ENCODE results near the gene USF3.
"Not testable (repeated sequence)": the region's sequence is repeated elsewhere in the genome, so short reads cannot be mapped to it uniquely, and the experiment has no call there.

The USF3 gene

DNA sequence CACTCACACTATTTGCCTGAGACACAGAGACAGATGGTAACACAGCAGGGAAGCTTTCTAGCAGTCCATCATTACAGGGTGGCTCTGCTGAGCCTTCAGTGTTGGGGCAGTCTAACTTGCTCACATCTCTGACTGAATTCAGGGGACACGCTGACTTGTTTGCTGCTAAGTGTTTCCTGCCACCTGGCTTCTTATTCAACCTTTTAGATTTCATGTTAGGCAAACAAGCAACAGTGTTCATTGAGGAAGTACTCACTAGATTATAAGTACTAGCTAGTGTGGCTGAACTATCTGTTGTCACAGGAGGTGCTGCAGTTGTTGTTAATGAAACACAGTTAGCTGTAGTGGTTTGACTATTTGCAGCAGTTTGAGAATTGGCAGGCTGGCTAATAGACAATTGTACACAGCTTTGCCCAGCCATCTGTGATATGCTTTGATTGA, 37.3 kb downstream of the USF3 start:
- DNase-seq: no peak

DNA sequence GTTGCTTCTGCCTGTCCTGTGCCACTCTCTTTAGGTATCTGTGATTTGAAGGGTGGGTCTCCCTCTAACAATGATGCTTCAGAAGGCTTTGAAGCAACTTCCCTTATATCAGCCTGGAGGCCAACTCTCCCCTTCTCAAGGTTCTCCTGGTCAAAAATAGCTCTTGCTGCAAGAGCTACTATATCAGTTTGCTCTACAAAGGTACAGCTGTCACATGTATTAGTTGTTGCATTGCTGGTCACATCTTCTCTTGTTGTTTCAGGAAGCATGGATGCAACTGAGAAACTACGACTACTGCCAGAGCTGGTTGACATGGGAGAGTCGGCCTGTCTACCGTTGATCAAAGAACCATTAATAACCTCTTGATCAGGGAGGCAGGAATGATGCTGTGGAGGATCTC, 38.3 kb downstream of the USF3 start:
- DNase-seq: no peak

GRCh38 chr3:113654851-113655250, 41.6 kb downstream of the USF3 start:
- DNase-seq: no peak

DNA sequence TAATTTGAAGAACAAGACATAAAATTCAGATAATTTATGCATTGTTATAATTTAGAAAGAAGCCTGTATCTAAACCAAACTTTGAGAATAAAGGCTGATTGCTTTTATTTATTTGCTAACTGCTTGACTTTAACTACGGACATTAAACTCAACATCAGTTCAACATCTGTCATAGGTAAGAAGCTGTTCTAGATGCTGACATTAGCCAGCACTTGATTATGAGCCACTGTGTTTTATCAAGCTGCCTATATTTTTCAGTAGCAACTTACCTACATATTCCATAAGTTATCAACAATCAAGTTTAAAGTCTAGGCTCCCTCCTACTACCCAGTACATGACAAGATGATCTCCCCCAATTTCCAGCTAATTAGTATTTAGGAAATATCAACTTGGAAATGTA, 42.1 kb downstream of the USF3 start:
- no peak for DNase-seq

DNA sequence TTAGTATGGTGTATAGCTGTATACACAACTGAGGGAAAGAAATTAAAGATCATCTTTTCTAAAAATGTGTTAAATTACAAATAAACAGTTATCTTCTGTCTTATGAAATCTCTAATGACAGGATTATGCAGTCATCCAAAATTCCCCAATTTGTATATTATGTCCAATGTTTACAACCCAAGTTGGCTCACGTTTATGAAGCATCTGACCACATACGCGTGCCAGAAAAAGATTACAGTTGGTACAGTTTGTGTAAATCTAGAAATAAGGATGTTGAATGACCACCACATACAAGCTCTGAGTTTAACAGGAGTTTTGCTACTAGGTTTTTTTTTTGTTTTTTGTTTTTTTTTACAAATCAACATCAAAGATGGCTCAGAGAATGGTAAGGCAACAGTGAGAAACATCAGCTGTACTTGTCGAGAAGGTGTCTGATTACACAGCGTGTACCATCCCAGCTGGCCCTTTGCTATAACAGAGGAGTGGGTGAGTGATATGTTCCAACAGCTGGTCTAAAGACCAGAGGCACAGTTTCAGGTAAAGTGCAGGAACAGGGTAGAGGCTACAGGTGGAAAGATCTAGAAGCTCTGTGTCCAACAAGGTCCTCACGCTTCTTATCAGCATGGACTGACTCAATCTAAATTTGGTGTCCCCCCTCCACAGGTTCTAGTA, 47.1 kb downstream of the USF3 start:
- DNase-seq: no peak

GRCh38 chr3:113648524-113648923, 47.9 kb downstream of the USF3 start:
- DNase-seq: no peak

DNA sequence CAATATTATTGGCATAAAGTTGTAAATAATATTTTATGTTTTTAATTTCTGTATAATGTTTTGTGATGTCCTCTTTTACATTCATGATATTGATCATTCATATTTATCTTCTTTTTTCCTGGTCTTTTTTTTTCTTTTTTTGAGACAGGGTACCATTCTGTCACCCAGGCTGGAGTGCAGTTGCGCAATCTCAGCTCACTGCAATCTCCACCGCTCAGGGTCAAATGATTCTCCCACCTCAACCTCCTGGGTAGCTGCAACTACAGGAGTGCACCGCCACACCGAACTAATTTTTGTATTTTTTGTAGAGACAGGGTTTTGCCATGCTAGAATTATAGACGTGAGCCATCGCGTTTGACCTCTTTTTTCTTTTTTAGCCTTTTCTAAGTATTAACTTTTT, 52.9 kb downstream of the USF3 start:
- no peak for DNase-seq

DNA sequence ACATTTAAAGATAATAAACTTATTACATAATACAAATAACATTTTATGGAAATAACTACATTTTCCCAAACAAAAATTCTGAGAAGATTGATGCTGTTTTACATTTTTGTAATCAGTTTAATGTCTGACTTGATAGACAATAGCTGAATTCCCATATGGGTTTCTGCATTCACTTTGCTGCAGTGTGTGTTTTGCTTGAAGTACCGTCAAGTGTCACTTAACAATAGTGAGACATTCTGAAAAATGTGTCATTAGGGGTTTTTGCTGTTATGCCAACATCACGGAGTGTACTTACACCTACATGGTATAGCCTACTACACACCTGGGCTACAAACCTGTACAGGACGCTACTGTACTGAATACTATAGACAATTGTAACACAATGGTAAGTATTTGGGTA, 57.5 kb downstream of the USF3 start:
- DNase-seq: no peak

DNA sequence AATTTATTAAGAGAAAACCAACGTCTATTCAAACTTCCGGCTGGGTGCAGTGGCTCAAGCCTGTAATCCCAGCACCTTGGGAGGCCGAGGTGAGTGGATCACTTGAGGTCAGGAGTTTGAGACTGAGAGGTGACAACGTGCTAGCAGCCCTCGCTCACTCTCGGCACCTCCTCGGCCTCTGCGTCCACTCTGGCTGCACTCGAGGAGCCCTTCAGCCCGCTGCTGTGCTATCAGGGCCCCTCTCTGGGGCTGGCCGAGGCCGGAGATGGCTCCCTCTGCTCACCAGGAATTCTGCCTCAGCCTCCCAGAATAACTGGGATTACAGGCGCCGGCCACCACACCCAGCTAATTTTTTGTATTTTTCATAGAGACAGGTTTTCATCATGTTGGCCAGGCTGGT, 58.7 kb downstream of the USF3 start:
- no peak for DNase-seq

- DNase-seq: not testable (repeated sequence)
Observed at GRCh38 chr3:113636034-113636433, 60.4 kb downstream of the USF3 start.

GRCh38 chr3:113634782-113635474, 61.5 kb downstream of the USF3 start:
- DNase-seq: no peak

GRCh38 chr3:113631573-113631972, 64.9 kb downstream of the USF3 start:
- DNase-seq: no peak

GRCh38 chr3:113630956-113631542, 65.4 kb downstream of the USF3 start:
- DNase-seq: no peak

- no peak for DNase-seq
Observed at GRCh38 chr3:113629584-113630421, 66.6 kb downstream of the USF3 start.

- DNase-seq: no peak
Observed at GRCh38 chr3:113628788-113629187, 67.7 kb downstream of the USF3 start.

DNA sequence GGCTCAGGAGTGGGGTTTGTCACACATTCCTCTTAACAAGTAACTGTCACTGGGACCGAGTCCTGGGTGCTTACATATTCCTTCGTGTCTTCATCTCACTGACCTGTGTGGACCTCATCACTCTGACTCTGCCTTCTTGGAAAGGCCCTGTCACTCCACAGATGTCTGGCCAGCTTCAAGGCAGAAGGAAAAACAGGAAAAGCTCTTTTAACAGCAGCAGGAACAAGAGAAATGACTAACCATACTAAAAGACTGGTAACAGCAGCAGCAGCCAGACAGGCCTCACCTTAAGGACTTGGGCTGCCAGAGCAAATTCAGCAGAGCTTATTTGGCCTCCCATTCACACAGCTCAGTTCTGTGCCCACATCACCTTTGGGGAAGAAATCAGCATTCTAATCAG, 68.1 kb downstream of the USF3 start:
- DNase-seq: no peak

- DNase-seq: peak in 32 of 56 donors; percentile 1 to 60 (median 14)
Observed at GRCh38 chr3:113626503-113627371, 69.7 kb downstream of the USF3 start.

DNA sequence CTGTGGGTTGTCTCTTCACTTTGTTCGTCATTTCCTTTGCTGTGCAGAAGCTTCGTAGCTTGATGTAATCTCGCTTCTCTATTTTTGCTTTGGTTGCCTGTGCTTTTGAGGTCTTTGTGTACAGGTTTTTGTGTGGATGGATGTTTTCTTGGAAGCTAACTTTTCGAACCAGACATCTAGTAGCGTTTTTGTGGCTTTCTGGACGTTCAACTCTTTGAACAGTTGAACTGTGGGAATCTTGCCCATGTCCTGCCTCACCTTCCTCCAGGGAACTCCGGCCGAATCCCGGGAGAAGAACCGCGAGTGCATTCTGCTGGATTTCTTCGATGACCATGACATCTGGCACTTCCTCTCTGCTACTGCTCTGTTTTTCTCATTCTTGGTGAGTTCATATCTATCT, 70.6 kb downstream of the USF3 start:
- no peak for DNase-seq

GRCh38 chr3:113623811-113624210, 72.6 kb downstream of the USF3 start:
- DNase-seq: no peak

- no peak for DNase-seq
Observed at GRCh38 chr3:113623324-113623723, 73.1 kb downstream of the USF3 start.

- DNase-seq: no peak
Observed at GRCh38 chr3:113620091-113620490, 76.4 kb downstream of the USF3 start.

Data from nucleus accumbens (tissue), 56 donors.